Uterus (tissue), 2 donors: Measurements from ENCODE around the gene NPHP4.

Experiments used
- CTCF ChIP-seq, 4 experiments: fragments of 200-600 bp in 2 of 4; fragments of 450-650 bp in 2 of 4; sonication (generic) in 2 of 4; IDR thresholded peaks; one replicate each; pipeline ENCODE4 v1.5.1; 2016 to 2019; ENCODE audit warnings: antibody characterized with exemption in 4 of 4, mild to moderate bottlenecking in 2 of 4, moderate library complexity in 1 of 4
- POLR2A ChIP-seq, 2 donors: fragments of 450-650 bp; IDR thresholded peaks; one replicate each; pipeline ENCODE4 v1.6.1; 2016; ENCODE audit warnings: antibody characterized with exemption in 2 of 2, mild to moderate bottlenecking in 1 of 2, moderate library complexity in 1 of 2

GRCh38 chr1:5913078-5913845, 79.0 kb downstream of the NPHP4 start:
- no peak for TF ChIP-seq CTCF (IDR thresholded peaks at IDR 0.05)
- TF ChIP-seq POLR2A (IDR thresholded peaks at IDR 0.05), result no peak
